Pulmonary artery endothelial cell (primary cell): ENCODE measurements around the gene TYRO3. TPM values are rescaled to one million over a fixed set of nuclear protein-coding genes. Genes with fewer than 3 reads are reported as not detected.

Experiments used
- DNase-seq: peaks from one replicate; pipeline ENCODE4 v3.0.0-alpha.2; 2011; ENCODE audit warnings: low read depth, low spot score
- total RNA-seq: library from RNA; depleted of rRNA; stranded (reverse); fragments of >200 nt; gene quantifications from 2 replicates; pipeline ENCODE4 v1.2.3, GENCODE V29; 2014

The TYRO3 gene
- total RNA-seq: 6.3 and 11.5 TPM in 2 replicates

- no peak for DNase-seq
Observed at GRCh38 chr15:41558400-41559238, at the start of gene TYRO3. TSS of gene TYRO3 (plus strand) at chr15:41559212. CDS start at chr15:41559258, 46 bp downstream.

GRCh38 chr15:41510728-41511127 is 48.3 kb upstream of the TYRO3 start:
- no peak for DNase-seq

- DNase-seq: no peak
Observed at GRCh38 chr15:41511331-41511898, 47.6 kb upstream of the TYRO3 start.

- DNase-seq: no peak
Observed at GRCh38 chr15:41511899-41512369, 47.1 kb upstream of the TYRO3 start.

- no peak for DNase-seq
Observed at GRCh38 chr15:41512512-41512939, 46.5 kb upstream of the TYRO3 start.

GRCh38 chr15:41512940-41513505 is 46.0 kb upstream of the TYRO3 start:
- DNase-seq: no peak

- DNase-seq: no peak
Observed at GRCh38 chr15:41513506-41514227, 45.3 kb upstream of the TYRO3 start, which contains the start of gene LTK. TSS of gene LTK (minus strand) at chr15:41513827. CDS start at chr15:41513709, 118 bp downstream.

GRCh38 chr15:41517895-41518449 is 41.0 kb upstream of the TYRO3 start:
- DNase-seq: no peak

- no peak for DNase-seq
Observed at GRCh38 chr15:41520636-41521035, 38.4 kb upstream of the TYRO3 start.

- DNase-seq: no peak
Observed at GRCh38 chr15:41521614-41522013, 37.4 kb upstream of the TYRO3 start.

GRCh38 chr15:41523097-41523496 is 35.9 kb upstream of the TYRO3 start:
- DNase-seq: no peak

- DNase-seq: no peak
Observed at GRCh38 chr15:41530363-41530956, 28.6 kb upstream of the TYRO3 start.

- no peak for DNase-seq
Observed at GRCh38 chr15:41535544-41535943, 23.5 kb upstream of the TYRO3 start.

- DNase-seq: no peak
Observed at GRCh38 chr15:41536866-41537265, 22.1 kb upstream of the TYRO3 start.

GRCh38 chr15:41543521-41543870 is 15.5 kb upstream of the TYRO3 start:
- DNase-seq: no peak

- DNase-seq: no peak
Observed at GRCh38 chr15:41544650-41545015, 14.4 kb upstream of the TYRO3 start.

- no peak for DNase-seq
Observed at GRCh38 chr15:41545218-41545617, 13.8 kb upstream of the TYRO3 start.

- no peak for DNase-seq
Observed at GRCh38 chr15:41546851-41547786, 11.9 kb upstream of the TYRO3 start.

- no peak for DNase-seq
Observed at GRCh38 chr15:41550066-41550775, 8.8 kb upstream of the TYRO3 start.
